ENCODE results near the gene GNB4.

The GNB4 gene

DNA sequence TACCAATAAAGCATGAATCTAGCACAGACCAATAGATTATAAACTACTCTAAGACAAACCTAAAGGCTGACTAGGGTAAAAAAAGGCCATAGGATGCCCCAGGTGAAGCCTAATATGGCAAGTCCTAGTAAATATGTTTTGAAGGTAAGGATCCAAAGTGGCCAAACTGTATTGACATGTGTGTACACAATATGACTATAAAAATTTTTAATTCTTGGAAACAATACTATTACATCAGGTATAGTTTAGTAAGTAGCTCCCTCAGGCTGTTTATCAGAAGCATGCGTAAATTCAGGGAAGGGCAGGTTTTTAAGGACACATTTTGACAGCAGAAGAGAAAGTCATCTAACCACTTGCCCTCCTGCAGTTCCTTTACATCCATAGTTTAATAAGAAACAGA, 18.8 kb downstream of the GNB4 start:
- no peak for DNase-seq

GRCh38 chr3:179432021-179432420, 19.2 kb downstream of the GNB4 start:
- DNase-seq, result no peak

GRCh38 chr3:179430277-179430870, 20.9 kb downstream of the GNB4 start:
- no peak for DNase-seq

- no peak for DNase-seq
These were observed 22.3 kb downstream of the GNB4 start for GRCh38 chr3:179428876-179429548.

- DNase-seq, result no peak
These were observed 26.2 kb downstream of the GNB4 start for GRCh38 chr3:179425075-179425474.

DNA sequence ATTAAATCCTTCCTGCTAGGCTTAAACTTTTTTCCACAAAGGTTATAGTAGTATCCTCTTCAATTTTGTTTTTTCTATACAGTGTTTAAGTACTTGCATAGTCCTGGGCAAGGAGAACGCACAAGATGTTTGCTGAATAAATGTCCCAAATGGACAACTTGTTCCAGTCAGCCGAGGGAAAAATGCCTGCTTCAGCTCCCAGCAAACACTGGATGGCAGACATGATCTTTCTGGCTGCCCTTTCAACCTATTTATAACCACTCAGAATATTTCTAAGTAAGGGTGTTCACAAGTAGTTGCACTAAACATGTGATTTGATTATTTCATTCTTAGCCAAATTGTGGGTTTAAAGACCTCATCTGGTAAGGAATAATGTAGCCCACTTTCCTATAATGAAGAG, 29.8 kb downstream of the GNB4 start:
- no peak for DNase-seq

GRCh38 chr3:179418610-179419009, 32.7 kb downstream of the GNB4 start:
- DNase-seq, result no peak

- DNase-seq, result no peak
These were observed 34.6 kb downstream of the GNB4 start for GRCh38 chr3:179416681-179417080.

DNA sequence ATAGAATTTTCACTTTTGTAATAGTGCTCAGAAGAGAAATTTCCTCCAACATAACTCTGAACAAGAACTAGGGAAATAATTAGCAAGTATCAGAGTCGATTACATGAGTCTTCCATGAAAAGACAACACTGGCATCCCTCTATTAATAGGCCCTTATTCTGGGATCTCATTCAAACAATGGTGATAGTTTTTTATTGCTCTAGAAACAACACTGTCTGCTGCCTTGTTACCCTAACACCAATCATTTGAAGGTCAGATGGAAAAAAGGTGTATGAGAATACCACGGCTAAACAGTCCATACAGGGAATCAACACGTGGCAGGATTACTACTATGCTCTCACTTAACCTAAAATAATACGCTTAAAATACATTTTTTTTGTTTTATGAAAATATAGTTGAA, 35.9 kb downstream of the GNB4 start:
- no peak for DNase-seq

DNA sequence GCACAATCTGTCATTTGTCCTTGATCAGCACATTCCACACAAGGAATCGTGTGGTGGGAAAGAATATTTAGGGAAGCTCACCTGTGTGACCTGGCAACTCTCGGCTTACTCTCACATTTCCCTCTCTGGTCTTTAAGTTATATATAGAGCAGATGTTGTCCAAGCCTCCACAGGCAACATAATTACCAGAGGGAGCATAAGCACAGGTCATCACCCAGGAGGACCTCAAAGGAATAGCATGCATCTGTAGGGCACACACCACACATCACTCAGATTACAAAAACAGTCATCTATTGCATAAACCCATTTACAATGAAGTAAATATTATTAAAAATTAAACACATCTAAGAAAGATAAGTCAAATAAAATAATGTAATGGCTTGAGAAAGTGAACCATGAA, 36.5 kb downstream of the GNB4 start:
- DNase-seq, result no peak

GRCh38 chr3:179410999-179411398, 40.3 kb downstream of the GNB4 start:
- DNase-seq, result no peak

DNA sequence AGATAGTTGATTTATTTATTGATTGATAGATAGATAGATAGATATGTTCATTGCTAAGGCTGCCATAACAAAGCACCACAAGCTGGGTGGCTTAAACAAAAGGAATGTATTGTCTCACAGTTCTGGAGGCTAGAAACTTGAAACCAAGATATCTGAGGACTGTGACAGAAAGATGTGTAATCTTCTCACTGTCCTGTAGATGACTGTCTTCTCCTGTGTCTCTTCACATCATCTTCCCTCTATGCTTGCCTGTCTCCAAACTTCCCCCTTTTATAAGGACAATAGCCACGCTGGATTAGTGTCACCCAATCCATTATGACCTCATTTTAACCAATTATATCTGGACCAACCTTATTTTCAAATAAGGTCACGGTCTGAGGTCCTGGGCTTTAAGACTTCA, 40.9 kb downstream of the GNB4 start:
- DNase-seq, result no peak

DNA sequence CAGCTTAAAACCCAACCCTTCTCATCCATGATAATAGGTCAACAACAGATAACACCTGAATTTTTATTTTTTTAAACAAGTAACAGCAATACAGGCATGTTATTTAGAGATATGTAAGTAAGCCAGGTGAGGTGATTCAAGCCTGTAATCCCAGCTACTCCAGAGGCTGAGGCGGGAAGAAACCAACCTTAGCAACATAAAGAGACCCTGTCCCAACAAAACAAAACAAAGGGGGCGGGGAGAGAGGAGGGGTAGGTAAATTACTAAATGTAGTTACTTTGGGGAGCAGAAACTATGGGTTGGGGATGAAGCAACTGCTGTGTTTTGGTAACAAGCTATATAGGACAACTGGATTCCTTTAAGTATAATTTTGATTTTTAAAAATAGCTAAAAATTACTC, 47.0 kb downstream of the GNB4 start:
- no peak for DNase-seq

DNA sequence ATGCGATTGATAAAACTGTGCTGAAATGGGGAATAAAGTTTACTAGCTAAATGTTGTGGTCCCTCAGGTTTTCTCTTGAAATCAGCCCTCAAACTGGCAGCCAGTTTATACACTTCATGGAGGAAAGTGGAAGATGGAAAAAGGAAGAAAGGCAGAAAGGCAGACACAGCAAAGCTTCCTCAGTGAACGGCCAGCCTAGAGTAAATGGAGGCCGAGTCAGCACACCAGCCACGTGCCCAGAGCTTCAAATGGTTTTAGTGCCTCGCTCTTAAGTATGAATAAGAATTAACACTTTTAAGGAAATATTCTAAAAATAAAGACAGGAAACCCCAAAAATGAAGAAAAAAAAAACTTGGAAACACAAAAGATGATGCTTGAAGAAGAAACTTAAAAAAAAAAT, 48.3 kb downstream of the GNB4 start:
- no peak for DNase-seq

- no peak for DNase-seq
These were observed 49.7 kb downstream of the GNB4 start for GRCh38 chr3:179401561-179401960.

DNA sequence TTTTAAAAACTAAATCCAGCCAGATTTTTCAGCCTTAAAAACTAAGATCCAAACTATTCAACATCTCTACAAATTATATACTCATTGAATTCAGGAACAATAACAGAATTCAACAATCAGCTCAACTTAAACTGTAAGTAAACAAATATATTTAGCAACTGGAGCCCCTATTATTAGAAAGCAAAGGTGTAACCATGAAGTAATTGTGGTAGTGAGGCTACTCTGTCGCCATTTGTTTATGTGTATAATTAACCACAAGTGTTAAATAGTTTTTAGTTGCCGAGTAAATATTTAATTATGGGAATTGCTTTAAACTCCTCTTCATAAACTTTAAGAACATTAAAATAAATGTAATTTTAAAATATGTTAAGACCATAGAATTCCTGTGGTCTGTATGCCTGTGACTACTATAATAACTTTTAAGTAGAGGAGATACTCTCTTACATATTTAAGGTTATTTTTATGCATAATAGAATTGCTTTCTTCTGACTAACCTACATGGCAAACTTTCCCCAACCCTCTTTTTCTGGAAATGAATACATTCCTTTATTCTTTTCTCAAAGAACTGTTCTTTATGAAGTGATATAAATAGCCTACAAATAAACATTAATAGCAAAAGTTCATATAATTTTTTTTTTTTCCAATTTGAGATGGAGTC, 52.6 kb downstream of the GNB4 start:
- DNase-seq, result no peak

GRCh38 chr3:179391906-179392305, 59.4 kb downstream of the GNB4 start:
- DNase-seq, result no peak

DNA sequence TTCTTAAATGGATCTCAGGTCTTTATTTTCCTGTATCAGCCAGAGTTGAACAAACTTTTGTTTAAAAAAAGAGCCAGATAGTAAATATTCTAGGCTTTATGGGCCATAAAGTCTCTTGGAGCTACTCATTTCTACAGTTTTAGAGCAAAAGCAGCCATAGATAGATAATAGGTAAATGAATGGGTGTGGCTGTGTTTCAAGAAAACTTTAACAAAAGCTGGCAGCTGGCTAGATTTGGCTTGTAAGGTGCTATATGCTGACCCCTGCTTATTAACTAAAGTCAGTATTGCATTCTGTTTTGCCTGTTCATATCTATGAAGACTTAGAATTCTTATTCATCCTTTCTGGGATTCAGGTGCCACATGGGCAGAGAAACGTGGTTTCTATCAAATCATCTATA, 74.8 kb downstream of the GNB4 start:
- DNase-seq, result no peak

GRCh38 chr3:179375091-179375999, 75.9 kb downstream of the GNB4 start:
- no peak for DNase-seq

- DNase-seq, result no peak
These were observed 77.3 kb downstream of the GNB4 start for GRCh38 chr3:179373938-179374337.

- no peak for DNase-seq
These were observed 81.6 kb downstream of the GNB4 start for GRCh38 chr3:179369621-179370020.

DNA sequence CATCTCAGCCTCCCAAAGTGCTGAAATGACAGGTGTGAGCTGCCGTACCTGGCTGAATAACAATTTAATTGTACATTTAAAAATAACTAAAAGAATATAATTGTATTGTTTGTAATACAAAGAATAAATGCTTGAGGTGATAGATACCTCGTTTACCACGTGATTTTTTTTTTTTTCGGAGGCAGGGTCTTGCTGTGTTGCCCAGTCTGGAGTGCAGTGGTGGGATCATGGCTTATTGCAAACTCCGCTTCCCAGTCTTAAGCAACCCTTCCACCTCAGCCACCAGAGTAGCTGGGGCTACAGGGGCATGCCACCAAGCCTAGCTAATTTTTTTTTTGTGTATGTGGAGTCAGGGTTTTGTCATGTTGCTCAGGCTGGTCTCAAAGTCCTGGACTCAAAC, 87.9 kb downstream of the GNB4 start:
- no peak for DNase-seq

GRCh38 chr3:179355996-179356395, 95.3 kb downstream of the GNB4 start:
- DNase-seq, result no peak

All from activated CD4-positive, alpha-beta T cell treated with anti-CD3 and anti-CD28 coated beads, Interleukin-2, Interleukin-6, amounts not matched to agents 100 ng/mL and 50 ng/mL, durations not matched to agents 16 hours and 8 hours (primary cell).